ENCODE data around the gene WDR12.
A peak's percentile ranks its signal among the peaks of the same experiment; 100 is the strongest.
"Not testable (repeated sequence)": the region's sequence is repeated elsewhere in the genome, so short reads cannot be mapped to it uniquely, and the experiment has no call there.

The WDR12 gene

GRCh38 chr2:202911512-202912341 lies at the start of gene WDR12, which contains the start of gene CARF:
TSS of gene WDR12 (minus strand) at chr2:202911673. CDS start at chr2:202911476, 197 bp downstream.
TSS of gene CARF (plus strand) at chr2:202912275. CDS start at chr2:202941903, 29,628 bp downstream.
- peak; percentile 75 to 80 for DNase-seq (ENCODE audit: low read depth in 2 of 2)

GRCh38 chr2:202960524-202960923 lies 49.1 kb upstream of the WDR12 start:
- no peak for DNase-seq (ENCODE audit: low read depth in 2 of 2)

DNA sequence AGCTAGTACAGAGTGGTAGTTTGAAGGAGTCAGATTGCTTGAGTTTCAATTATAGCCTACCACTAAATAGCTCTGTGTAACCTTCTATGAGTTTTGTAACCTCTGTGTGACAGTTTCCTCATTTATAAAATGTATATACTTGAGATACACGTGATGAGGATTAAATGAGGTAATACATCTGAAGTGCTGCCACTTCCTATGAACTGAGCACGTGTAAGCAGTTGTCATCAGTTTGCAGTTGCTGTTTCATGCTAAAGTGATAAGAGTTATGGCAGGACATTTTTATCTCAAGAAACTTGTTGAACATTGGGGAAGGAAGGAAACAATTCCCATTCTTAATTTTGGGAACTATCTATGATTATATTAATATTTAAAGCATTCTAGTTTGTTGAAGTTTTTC lies 39.1 kb upstream of the WDR12 start:
- DNase-seq (ENCODE audit: low read depth in 2 of 2): no peak

DNA sequence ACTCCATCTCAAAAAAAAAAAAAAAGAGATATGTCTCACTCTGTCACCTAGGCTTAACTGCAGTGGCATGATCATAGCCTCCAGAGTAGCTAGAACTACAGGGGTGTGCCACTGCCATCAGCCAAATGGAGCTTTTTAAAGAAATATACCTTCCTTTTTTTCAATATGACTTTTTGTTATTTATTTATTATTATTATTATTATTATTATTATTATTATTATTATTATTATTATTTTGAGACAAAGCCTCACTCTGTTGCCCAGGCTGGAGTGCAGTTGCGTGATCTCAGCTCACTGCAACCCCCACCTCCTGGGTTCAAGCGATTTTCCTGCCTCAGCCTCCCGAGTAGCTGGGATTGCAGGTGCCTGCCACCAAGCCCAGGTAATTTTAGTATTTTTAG lies 37.9 kb upstream of the WDR12 start:
- not testable (repeated sequence) for DNase-seq (ENCODE audit: low read depth in 2 of 2)

- no peak for DNase-seq (ENCODE audit: low read depth in 2 of 2)
Measured at GRCh38 chr2:202945497-202945896, 34.0 kb upstream of the WDR12 start.

- DNase-seq (ENCODE audit: low read depth in 2 of 2): no peak
Measured at GRCh38 chr2:202944816-202945215, 33.3 kb upstream of the WDR12 start.

- no peak for DNase-seq (ENCODE audit: low read depth in 2 of 2)
Measured at GRCh38 chr2:202944408-202944807, 32.9 kb upstream of the WDR12 start.

DNA sequence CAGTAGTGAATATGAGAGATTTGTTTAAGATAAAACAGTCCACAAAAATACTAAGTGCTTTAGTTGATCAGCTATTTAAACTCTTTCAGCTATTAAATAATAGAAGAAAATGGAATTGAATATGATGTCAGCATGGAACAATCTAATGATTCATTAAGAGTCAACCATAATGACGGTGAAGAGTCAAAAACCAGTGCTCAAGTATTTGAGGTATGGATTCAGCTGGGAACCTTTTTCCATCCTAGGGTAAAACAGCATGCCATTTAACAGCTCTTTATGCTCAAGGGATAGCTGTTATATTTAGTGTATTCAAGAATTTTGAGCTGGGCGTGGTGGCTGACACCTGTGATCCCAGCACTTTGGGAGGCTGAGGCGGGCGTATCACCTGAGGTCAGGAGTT lies 30.3 kb upstream of the WDR12 start:
- no peak for DNase-seq (ENCODE audit: low read depth in 2 of 2)

DNA sequence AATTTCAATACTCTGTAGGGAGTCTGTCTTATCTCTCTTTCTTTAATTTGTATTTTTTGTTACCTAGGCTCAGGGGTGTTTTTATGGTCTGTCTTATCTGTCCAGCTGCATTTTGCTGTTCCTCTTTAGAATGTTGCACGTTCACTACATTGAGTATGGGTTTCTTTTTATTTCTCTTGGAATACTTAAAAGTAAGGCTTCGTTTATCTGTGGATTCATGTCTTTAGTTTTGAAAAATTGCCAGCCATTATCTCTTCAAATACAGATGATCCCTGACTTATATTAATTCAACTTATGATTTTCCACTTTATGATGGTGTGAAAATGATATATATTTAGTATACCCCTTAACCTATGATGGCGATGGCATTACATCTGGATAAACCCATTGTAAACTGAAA lies 27.5 kb upstream of the WDR12 start:
- DNase-seq (ENCODE audit: low read depth in 2 of 2): no peak

GRCh38 chr2:202934456-202934855 lies 23.0 kb upstream of the WDR12 start:
- no peak for DNase-seq (ENCODE audit: low read depth in 2 of 2)

DNA sequence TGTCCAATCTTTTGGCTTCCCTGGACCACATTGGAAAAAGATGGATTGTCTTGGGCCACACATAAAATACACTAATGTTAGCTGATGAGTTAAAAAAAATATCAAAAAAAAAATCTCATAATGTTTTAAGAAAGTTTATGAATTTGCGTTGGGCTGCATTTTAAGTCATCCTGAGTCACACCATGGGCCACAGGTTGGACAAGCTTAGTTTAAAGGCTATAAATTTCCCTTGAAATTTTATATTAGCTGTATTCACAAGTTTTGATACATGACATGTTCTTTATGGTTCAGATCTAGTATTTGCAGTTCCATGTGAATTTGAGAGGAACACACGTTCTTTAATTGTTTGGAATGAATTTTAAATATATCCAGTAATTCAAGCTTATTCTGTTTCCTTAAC lies 22.5 kb upstream of the WDR12 start:
- no peak for DNase-seq (ENCODE audit: low read depth in 2 of 2)

DNA sequence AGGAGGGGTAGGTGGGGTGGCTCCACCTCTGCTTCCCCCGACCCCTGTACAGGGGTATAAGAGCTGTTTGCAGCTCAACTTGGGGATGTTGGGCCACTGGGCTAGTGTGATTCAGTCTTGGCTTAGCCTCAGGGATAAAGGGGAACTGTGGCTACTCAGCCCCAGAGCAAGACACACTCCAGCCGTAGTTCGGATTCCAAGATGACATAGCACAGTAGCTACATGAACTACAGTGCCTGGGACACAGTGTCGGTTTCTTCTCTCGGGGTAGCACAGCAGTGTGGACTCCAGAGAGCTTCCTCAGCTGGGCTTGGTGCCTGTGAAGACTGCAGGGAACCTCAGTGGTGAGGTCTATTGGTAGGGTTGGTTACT lies 21.7 kb upstream of the WDR12 start:
- DNase-seq (ENCODE audit: low read depth in 2 of 2): no peak

- DNase-seq (ENCODE audit: low read depth in 2 of 2): no peak
Measured at GRCh38 chr2:202932425-202933138, 21.1 kb upstream of the WDR12 start.

GRCh38 chr2:202918860-202919259 lies 7.4 kb upstream of the WDR12 start:
- DNase-seq (ENCODE audit: low read depth in 2 of 2): no peak

DNA sequence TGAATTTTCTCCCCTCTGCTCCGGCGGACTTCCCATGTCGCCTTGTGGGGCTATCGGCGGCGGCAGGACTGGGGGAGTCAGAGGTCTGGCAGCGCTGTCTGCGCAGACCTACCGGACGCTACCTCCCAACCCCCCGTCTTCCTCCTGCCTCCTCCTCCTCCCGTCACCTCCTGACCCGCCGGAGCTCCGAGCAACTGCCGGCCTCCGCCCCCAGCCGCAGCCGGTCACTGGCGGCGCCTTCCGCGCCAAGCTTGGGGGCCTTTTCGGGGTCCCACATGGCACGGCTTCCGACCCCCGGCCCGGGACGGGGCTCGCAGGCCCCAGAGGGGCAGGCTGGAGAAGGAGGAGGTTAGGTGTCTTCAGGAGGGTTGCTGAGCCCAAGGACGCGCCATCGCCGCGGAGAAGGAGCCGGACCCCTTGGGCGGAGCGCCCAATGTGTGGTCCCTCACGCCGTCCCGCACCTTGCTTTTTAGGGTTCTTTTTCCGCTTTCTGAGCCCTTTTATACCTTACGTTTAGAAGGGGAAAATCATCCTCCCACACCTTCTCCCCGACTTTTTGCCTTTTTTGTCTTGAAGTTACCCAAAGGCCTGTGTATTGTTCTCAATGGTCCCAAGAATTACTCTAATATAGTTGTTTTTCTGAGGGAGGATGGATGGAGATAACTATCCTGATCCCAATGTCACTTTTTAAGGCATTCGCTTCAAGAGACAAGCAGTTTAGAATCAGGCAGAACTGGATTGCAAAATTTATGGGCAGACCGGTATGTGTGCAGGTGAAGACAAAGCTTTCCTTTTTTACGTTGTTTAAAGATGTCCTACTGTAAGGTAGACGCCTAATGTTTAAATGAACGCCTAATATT lies 1.1 kb upstream of the WDR12 start:
- not testable (repeated sequence) for DNase-seq (ENCODE audit: low read depth in 2 of 2)

GRCh38 chr2:202911203-202911511 lies 316 bp downstream of the WDR12 start:
- DNase-seq (ENCODE audit: low read depth in 2 of 2): no peak

DNA sequence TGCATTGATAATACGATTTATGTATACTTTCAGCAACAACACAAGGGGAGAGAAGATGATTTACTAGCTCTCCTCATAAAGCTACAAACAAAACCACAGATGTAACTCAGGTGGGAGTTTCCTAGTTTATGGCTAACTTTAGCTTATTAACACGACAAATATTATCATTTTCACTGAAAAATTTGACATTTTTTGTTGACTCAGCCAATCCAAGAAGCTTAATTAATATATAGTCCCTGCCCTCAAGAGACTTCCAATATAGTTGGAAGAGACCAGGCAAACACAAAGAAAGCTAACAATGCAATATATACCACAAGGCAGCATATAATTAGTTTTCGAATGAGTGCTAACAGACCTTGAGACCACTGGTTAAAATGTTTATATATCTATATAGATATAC lies 775 bp downstream of the WDR12 start:
- DNase-seq (ENCODE audit: low read depth in 2 of 2): no peak

DNA sequence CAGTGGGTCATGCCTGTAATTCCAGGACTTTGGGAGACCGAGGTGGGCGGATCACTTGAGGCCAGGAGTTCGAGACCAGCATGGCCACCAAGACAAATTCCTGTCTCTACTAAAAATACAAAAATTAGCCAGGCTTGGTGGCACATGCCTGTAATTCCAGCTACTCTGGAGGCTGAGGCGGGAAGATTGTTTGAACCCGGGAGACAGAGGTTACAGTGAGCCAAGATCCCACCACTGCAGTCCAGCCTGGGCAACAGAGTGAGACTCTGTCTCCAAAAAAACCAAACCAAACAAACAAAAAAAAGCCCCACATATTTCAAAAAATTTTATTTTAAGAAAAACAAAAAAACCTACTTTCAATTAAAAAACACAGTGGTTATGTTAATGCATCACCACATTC lies 1.2 kb downstream of the WDR12 start:
- DNase-seq (ENCODE audit: low read depth in 2 of 2): not testable (repeated sequence)

DNA sequence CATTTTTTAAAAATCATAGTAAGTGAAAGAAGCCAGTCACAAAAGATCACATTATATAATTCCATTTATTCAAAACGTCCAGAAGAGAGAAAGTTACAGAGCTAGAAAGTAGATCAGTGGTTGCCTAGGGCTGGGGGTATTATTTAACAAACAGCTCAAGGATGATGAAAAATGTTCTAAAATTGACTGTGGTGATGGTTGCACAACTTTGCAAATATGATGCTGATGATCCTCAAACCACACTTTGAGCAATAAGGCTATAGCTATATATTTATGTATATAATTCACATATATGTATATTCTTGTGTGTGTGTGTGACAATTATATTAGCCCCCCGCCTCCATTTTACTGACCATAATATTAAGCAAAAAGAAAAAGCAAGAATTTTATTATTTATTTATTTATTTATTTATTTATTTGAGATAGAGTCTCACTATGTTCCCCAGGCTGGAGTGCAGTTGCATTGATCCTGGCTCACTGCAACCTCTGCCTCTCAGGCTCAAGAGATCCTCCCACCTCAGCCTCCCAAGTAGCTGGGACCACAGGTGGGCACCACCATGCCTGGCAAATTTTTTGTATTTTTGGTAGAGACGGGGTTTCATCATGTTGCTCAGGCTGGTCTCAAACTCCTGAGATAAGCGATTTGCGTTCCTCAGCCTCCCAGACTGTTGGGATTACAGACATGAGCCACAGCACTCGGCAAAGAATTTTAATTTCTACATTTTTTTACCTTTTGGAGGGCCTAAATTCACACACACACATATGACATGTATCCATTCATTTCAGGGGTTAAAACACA lies 1.9 kb downstream of the WDR12 start:
- no peak for DNase-seq (ENCODE audit: low read depth in 2 of 2)

GRCh38 chr2:202908186-202908585 lies 3.3 kb downstream of the WDR12 start:
- DNase-seq (ENCODE audit: low read depth in 2 of 2): no peak

GRCh38 chr2:202905507-202905906 lies 6.0 kb downstream of the WDR12 start:
- not testable (repeated sequence) for DNase-seq (ENCODE audit: low read depth in 2 of 2)

GRCh38 chr2:202885190-202885589 lies 26.3 kb downstream of the WDR12 start:
- no peak for DNase-seq (ENCODE audit: low read depth in 2 of 2)
